Small intestine (tissue), 4 donors: ENCODE results near the gene COX4I2. TPM values are rescaled to one million over a fixed set of nuclear protein-coding genes. Genes with fewer than 3 reads are reported as not detected.

Experiments used
- polyA plus RNA-seq, 4 donors: library from polyadenylated mRNA; stranded (reverse) in 3 of 4; unstranded in 1 of 4; fragments of 200-250 nt in 3 of 4; fragments of 120-200 nt in 1 of 4; gene quantifications; one replicate each; pipeline versions ENCODE4 v1.2.1 to v1.2.3, GENCODE V29; 2013
- donor health status: healthy with polysubstance abuse.
- donor health status: Bipolar disorder and iron deficiency.
- donor health status: healthy.

Gene COX4I2
- polyA plus RNA-seq, 4 donors, result 0.81 to 3.7 TPM; not detected in 2

Other genes with a start within 250 kb of the COX4I2 start
- under 1 TPM in 1 of 4 donors, not detected in 3; 0.42 TPM for gene DEFB119, start 247.3 kb upstream of the COX4I2 start, polyA plus RNA-seq
- gene DEFB121, start 231.7 kb upstream of the COX4I2 start, polyA plus RNA-seq, result not detected
- gene DEFB123, start 197.3 kb upstream of the COX4I2 start, polyA plus RNA-seq, result not detected
- under 1 TPM in 1 of 4 donors, not detected in 3; 0.18 TPM for gene DEFB124, start 162.8 kb upstream of the COX4I2 start, polyA plus RNA-seq
- 1 to 10 TPM in 1 of 4 donors, under 1 TPM in 2, not detected in 1; 0.81 to 1.8 (median 0.90) TPM for gene REM1, start 162.6 kb upstream of the COX4I2 start, polyA plus RNA-seq
- gene HM13, start 123.5 kb upstream of the COX4I2 start, polyA plus RNA-seq, result 100 to 1,000 TPM in 2 of 4 donors, 10 to 100 TPM in 2; 53.9 to 202 (median 91.8) TPM
- 100 to 1,000 TPM; 215 to 335 (median 277) TPM for gene ID1, start 32.6 kb upstream of the COX4I2 start, polyA plus RNA-seq
- gene BCL2L1, start 85.0 kb downstream of the COX4I2 start, polyA plus RNA-seq, result 100 to 1,000 TPM in 1 of 4 donors, 10 to 100 TPM in 3; 52.6 to 160 (median 86.3) TPM
- gene TPX2, start 101.4 kb downstream of the COX4I2 start, polyA plus RNA-seq, result 10 to 100 TPM in 2 of 4 donors, 1 to 10 TPM in 1, under 1 TPM in 1; 0.81 to 27.8 (median 12.1) TPM
- gene MYLK2, start 181.4 kb downstream of the COX4I2 start, polyA plus RNA-seq, result under 1 TPM in 3 of 4 donors, not detected in 1; 0.27 to 0.30 (median 0.28) TPM
- 1 to 10 TPM in 2 of 4 donors, not detected in 2; 1.0 to 1.2 TPM for gene FOXS1, start 207.7 kb downstream of the COX4I2 start, polyA plus RNA-seq
- 10 to 100 TPM in 1 of 4 donors, 1 to 10 TPM in 2, not detected in 1; 1.4 to 10.2 (median 2.9) TPM for gene DUSP15, start 232.6 kb downstream of the COX4I2 start, polyA plus RNA-seq
- gene TTLL9, start 232.7 kb downstream of the COX4I2 start, polyA plus RNA-seq, result under 1 TPM in 2 of 4 donors, not detected in 2; 0.07 to 0.38 TPM